Left cardiac atrium (tissue), 4 donors: Measurements from ENCODE around the gene GTF2B. TPM values are rescaled to one million over a fixed set of nuclear protein-coding genes. Genes with fewer than 3 reads are reported as not detected.
A peak's percentile ranks its signal among the peaks of the same experiment; 100 is the strongest.
"Not testable (repeated sequence)": the region's sequence is repeated elsewhere in the genome, so short reads cannot be mapped to it uniquely, and the experiment has no call there.

Experiments
- ATAC-seq, 2 donors: fragments of 200-7000 bp; cut with Tn5 transposase; one replicate each; pipeline ENCODE4 v1.9.1; 2020; ENCODE audit warnings: mild to moderate bottlenecking in 2 of 2, moderate library complexity in 2 of 2
- DNase-seq: peaks from one replicate; pipeline ENCODE4 v3.0.0-alpha.2; 2020
- intact Hi-C, 2 donors: fragments of 100-400 bp; cut with DNase I; formaldehyde crosslinking; loops; one replicate each; pipeline versions ENCODE4 v1.14.1 to v1.15.1; 2022 to 2023
- total RNA-seq, 2 donors: library from RNA; stranded (reverse); fragmentation: NEBNext Ultra II Directional; extraction: Animal tissue kit (Norgen Biotek cat#: 25700); gene quantifications; one replicate each; pipeline ENCODE4 v1.2.1, GENCODE V29; 2021
- donor health status: DM: no; HTN: yes; CAD: no.
- donor health status: DM: no; HTN: yes; CAD: no; lungs with severe emphysema.
- donor health status: DM: yes; HTN: yes; CAD: no.
- donor health status: Dilated cardiomyopathy.

Gene GTF2B
- total RNA-seq, 2 donors from 2014 or later, result 14.1 to 14.9 TPM

DNA sequence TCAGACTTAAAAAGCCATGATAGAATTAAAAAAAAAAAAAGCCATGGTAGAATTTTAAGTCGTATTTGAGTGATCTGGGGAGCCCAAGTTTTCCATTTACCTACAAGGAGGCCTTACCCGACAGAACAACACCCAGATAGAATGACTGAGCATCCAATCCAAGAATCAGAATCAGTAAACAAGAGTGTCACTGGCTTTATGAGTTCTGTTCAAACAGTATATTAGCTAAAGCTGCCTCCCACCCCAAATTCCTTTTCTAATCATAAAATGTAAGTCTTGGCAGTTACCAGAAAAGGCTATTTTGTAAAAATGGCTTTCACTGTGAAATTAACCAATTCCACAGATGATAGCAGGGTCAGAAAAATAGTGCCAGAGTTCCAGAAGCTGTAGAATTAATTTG is 1.2 kb downstream of the GTF2B start:
- no peak for DNase-seq
- intact Hi-C loops, result no loop called here
- ATAC-seq, result no peak

- DNase-seq, result no peak
- no peak for ATAC-seq
- intact Hi-C loops, result loop anchor here in 1 of 2 donors (10.0 kb wide), 1 partner anchor 234 kb away; no protein-coding TSS in a partner anchor
These were observed 2.6 kb downstream of the GTF2B start for GRCh38 chr1:88888750-88889149.

GRCh38 chr1:88885933-88886332 is 5.4 kb downstream of the GTF2B start:
- no peak for DNase-seq
- ATAC-seq, result no peak
- intact Hi-C loops, result loop anchor here in 1 of 2 donors (10.0 kb wide), 1 partner anchor 231 kb away; no protein-coding TSS in a partner anchor

- intact Hi-C loops, result loop anchor here in 1 of 2 donors (10.0 kb wide), 1 partner anchor 228 kb away; no protein-coding TSS in a partner anchor
- ATAC-seq, result no peak
- no peak for DNase-seq
These were observed 8.2 kb downstream of the GTF2B start for GRCh38 chr1:88883156-88883555.

- DNase-seq, ATAC-seq: not testable (repeated sequence)
- intact Hi-C loops, result loop anchor here in 1 of 2 donors (10.0 kb wide), 1 partner anchor 226 kb away; no protein-coding TSS in a partner anchor
These were observed 10.7 kb downstream of the GTF2B start for GRCh38 chr1:88880717-88881116.

DNA sequence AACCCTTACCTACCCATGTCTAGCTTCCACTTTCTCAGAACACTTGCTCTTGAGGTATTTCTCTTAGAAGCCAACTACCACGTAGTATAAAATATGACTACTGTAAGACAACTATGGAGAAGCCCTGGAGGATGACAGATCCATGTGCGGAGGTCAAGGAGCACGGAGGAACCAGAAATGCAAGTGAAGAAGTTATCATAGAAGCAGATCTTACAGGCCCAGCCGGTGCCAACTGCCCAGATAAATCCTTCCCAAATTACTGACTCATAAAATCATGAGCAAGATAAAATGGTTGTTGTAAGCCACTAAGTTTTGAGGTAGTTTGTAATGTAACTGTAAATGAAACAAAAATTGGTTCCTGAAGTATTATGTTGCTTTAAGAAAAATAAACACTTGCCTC is 12.6 kb downstream of the GTF2B start:
- intact Hi-C loops, result loop anchor here in 1 of 2 donors (10.0 kb wide), 1 partner anchor 224 kb away; no protein-coding TSS in a partner anchor

DNA sequence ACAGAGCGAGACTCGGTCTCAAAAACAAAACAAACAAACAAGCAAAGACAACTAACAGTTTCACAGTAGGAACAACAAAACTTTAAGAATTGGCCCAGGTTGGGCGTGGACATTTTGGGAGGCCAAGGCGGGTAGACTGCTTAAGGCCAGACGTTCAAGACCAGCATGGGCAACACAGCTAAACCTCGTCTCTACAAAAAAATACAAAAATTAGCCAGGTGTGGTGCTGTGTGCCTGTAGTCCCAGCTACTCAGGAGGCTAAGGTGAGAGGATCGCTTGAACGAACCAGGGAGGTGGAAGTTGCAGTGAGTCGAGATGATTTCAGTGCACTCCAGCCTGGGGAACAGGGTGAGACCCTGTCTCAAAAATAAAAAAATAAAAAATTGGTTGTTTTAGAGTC is 13.5 kb downstream of the GTF2B start:
- ATAC-seq, result no peak
- DNase-seq, result no peak

More for the DNA sequence above, 12.6 kb downstream of the GTF2B start:
- ATAC-seq (no peak), DNase-seq (no peak)

GRCh38 chr1:88877382-88877825 is 14.0 kb downstream of the GTF2B start:
- DNase-seq (no peak), ATAC-seq (peak in 1 of 2 donors; percentile 9)
- intact Hi-C loops, result loop anchor here in 1 of 2 donors (10.0 kb wide), 1 partner anchor 223 kb away; no protein-coding TSS in a partner anchor

More for the DNA sequence above, 13.5 kb downstream of the GTF2B start:
- intact Hi-C loops, result loop anchor here in 1 of 2 donors (10.0 kb wide), 1 partner anchor 223 kb away; no protein-coding TSS in a partner anchor

DNA sequence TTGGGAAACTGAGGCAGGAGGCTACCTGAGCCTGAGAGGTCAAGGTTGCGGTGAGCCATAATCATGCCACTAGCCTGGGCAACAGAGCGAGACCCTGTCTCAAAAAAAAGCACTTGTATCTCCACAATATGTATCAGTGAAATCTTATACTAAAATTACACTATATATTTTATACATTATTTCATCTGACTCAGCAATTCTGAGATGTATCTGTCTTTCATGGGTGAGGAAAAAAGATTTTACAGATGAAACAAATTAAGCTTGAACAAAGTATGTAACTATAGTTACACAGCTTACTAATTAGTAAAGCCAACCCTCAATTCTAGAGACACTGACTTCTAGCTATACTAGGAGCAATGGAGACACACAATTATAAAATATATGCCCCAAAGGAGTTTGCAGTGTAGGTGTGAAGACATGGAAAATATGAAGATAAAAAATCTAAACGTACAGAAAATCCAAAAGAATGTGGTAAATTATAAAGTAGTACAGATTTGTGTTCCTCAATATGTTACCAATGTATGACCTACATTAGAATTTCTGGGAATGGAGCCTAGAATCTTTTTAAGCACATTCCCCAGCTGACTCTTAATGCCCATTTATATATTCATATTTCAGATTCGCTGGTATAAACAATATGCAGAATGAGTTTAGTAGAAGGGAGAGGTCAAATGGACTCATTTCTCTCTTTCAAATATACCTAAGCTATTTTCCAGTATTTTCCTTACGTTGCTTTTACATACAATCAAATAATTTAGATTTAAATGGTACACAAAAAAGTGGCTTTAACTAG is 14.6 kb downstream of the GTF2B start:
- DNase-seq, result no peak
- ATAC-seq, result no peak
- intact Hi-C loops, result loop anchor here in 1 of 2 donors (10.0 kb wide), 1 partner anchor 222 kb away; no protein-coding TSS in a partner anchor

GRCh38 chr1:88875595-88875994 is 15.8 kb downstream of the GTF2B start:
- no peak for ATAC-seq
- intact Hi-C loops, result loop anchor here in 1 of 2 donors (10.0 kb wide), 1 partner anchor 221 kb away; no protein-coding TSS in a partner anchor
- no peak for DNase-seq

GRCh38 chr1:88873737-88874349 is 17.5 kb downstream of the GTF2B start:
- no peak for ATAC-seq

DNA sequence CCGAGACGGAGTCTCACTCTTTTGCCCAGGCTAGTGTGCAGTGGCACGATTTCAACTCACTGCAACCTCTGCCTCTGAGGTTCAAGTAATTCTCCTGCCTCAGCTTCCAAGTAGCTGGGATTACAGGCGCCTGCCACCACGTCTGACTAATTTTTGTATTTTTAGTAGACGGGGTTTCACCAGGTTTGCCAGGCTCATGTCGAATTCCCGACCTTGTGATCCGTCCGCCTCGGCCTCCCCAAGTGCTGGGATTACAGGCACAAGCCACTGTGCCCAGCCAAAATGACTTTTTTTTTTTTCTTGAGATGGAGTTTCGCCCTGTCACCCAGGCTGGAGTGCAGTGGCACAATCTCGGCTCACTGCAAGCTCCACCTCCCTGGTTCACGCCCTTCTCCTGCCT is 21.7 kb downstream of the GTF2B start:
- not testable (repeated sequence) for ATAC-seq, DNase-seq
- intact Hi-C loops, result loop anchor here in 1 of 2 donors (10.0 kb wide), 1 partner anchor 215 kb away; no protein-coding TSS in a partner anchor

More at GRCh38 chr1:88873737-88874349, 17.5 kb downstream of the GTF2B start:
- intact Hi-C loops, result loop anchor here in 1 of 2 donors (10.0 kb wide), 1 partner anchor 219 kb away; no protein-coding TSS in a partner anchor
- no peak for DNase-seq

GRCh38 chr1:88867743-88868521 is 23.4 kb downstream of the GTF2B start:
- DNase-seq, result no peak
- intact Hi-C loops, result no loop called here
- ATAC-seq, result no peak

- no peak for DNase-seq
- intact Hi-C loops, result no loop called here
- ATAC-seq, result no peak
These were observed 39.9 kb downstream of the GTF2B start for GRCh38 chr1:88851303-88852063.

GRCh38 chr1:88847643-88848042 is 43.7 kb downstream of the GTF2B start:
- no peak for ATAC-seq
- DNase-seq, result no peak
- intact Hi-C loops, result no loop called here

DNA sequence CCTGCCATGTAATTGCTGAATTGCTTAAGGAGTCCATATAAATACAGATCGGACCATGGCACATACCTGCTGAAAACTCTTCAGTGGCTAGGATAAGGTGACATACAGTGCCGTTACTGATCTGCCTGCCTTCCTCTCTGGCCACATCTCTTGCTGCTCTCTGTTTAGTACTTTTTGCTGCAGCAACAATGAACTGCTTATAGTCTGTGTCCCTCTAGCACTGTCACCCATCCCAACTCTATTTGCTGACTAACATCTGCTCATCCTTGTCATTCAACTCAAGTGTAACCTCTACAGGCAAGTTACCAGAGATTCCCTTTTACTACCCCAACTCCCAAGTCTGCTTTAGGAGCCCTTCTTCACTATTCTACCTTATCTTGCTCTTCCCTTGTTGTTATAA is 65.6 kb downstream of the GTF2B start:
- no peak for DNase-seq
- no peak for ATAC-seq
- intact Hi-C loops, result no loop called here

DNA sequence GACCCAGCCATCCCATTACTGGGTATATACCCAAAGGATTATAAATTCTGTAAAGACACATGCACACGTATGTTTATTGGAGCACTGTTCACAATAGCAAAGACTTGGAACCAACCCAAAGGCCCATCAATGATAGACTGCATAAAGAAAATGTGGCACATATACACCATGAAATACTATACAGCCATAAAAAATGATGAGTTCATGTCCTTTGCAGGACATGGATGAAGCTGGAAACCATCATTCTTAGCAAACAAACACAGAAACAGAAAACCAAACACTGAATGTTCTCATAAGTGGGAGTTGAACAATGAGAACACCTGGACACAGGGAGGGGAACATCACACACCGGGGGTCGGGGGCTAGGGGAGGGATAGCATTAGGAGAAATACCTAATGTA is 71.7 kb downstream of the GTF2B start:
- DNase-seq, intact Hi-C loops, ATAC-seq: not testable (repeated sequence)

DNA sequence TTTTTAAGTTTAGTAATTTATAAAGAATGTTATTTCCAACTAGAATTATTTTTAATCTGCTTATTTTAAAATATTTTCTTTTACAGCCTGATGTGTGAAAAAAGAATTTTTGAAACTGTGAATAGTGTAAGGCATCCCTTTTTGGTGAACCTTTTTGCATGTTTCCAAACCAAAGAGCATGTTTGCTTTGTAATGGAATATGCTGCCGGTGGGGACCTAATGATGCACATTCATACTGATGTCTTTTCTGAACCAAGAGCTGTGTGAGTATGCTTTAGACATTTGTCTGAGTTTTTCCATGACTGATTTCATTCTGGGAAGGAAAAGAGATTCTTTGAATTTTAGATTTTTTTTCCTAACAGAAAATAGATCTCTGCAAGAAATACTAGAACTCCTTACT is 77.9 kb downstream of the GTF2B start:
- ATAC-seq, result no peak
- intact Hi-C loops, result no loop called here
- no peak for DNase-seq
